T follicular helper cell (primary cell): Measurements from ENCODE around the gene CRLF1.
A peak's percentile ranks its signal among the peaks of the same experiment; 100 is the strongest.

Experiments used
- DNase-seq: peaks from one replicate; pipeline ENCODE4 v3.0.0-alpha.2; 2020; ENCODE audit warnings: low read depth

The CRLF1 gene

DNA sequence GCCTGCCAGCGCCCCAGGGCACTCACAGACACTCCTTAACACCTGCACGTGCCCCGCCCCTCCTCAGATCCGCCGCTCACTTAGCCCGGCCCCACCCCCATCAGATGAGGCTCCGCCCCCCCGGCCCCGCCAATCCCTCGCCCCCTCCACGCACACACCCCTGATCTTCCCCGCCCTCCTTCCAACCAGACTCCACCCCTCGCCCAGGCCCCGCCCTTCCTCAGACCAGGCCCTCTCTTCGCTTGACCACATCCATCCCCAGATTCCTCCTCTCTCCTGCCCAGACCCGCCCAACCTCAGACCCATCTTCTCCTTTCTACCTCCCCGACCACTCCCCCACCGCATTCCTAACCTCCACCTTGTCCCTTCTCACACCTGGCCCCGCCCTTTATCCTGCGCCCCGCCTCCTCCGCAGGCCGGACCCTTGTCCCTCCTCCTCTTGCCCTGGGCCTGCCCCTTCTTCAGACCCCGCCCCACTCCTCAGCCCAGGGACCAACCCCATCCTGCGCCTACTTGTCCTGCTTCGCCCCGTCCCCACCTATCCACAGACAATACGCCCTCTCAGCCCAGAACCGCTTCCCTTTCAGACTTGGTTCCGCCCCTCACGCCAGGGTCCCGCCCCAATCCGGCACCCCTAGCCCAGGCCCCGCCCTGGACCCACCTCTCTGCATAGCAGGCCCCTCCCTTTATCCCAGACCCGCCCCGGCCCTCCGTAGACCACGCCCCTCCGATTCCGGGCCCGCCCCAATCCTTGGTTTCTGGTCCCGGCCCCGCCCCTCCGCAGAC lies 29.8 kb upstream of the CRLF1 start:
- peak; percentile 99 for DNase-seq

DNA sequence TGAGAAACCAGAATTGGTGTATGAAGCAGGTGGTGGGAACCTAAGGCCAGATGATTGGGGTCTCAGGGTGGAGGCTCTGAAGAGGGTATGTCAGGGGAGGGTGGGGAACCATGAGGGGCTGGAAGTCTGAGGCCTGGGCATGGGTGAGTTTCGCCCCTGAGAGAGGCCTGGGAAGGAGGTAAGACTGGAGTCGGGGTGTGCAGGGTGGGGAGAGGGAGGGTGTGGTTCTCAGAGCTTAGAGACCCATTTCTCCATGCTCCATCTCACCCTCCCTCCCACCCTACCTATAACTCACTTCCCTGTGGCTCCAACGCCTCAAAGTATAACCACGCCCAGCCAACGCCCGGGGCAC lies 29.2 kb upstream of the CRLF1 start:
- no peak for DNase-seq

DNA sequence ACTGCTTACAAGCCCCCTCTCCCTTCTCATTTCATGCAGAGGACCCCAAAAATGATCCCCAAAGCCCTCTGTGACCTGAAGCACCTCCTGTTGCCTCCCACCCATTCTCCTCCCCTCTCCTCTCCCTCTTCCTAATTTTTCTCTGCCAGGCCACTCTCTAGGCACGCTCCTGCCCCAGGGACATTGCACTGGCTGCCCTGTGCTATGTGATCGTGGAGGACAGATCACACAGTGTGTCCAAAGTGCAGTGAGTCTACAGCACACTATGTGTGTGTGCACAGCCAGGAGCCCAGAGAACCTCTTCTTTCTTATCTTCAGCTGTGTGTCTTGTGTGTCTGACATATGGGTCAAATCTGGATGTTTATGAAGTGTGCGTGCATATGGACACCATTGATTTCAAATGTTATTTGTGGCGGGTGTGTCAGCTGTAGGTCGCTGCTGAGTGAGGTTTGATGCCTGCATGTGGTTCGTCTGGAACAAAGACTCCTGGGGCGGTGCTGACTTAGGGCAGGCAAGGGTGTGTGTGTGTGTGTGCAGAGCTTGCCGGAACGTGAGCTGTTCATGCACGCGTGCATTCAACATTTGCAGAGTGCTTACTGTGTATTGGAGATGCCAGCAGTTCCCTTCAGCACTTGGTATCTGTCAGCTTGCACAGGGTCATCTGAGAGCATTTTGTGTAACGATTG lies 28.2 kb upstream of the CRLF1 start:
- no peak for DNase-seq

DNA sequence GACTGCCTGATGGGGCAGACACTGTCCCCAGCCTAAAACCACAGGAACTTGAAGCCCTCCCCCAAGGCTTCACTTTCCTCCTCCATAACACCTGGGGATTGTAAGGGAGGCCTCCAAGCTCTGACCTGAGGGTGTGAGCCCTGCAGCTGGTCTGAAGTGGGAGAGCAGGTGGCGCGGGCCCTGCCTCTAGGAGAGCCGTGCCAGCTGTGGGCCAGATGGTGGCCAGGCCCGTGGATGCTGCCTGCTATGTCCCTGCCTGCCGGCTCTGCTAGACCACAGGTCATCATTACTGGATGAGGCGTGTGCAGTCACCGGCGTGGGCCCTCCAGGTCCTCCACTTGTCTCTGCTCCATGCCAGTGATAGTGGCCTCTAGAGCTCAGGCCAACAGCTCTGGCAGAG lies 26.7 kb upstream of the CRLF1 start:
- DNase-seq, result no peak

DNA sequence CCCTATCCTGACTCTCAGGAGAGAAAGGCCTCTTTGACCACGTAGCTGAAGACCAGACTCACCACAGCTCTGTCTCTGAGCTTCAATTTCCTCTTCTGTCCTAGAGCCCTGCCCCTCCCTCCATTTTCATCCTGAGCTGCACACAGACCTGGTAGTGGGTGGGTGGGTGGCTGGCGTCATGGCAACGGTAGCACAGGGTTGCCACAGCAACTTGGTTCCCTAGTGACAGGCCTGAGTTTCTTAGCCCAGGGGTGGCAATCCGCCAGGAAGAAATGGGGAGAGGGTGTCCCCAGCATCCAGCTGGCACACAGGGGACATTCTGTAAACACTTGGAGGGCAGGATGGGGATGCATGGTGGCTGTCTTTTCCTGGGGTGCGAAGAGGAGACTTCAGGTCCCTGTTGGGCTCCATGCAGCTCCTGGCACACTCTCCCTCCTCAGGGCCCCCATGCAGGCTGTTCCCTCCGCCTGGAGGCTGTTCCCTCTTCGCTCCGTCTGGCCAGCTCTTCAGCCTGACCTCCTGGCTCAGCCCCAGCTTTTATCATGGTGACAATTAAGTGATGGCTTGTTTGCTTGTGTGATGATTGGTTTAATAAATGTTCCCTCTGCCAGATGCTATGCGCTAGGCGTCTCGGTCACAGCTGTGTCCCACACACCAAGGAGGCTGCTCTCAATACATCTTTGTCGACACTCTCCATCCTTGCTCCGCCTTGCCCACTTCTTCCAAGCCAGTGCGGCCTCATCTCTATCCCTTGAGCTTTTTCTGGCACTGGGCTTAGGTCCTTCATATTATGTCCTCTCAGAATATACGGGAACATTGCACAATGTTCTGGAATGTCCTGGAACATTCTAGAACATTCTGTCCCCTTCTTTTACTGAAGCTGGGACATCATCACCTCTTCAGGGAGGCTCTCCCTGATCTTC lies 22.8 kb upstream of the CRLF1 start:
- no peak for DNase-seq

DNA sequence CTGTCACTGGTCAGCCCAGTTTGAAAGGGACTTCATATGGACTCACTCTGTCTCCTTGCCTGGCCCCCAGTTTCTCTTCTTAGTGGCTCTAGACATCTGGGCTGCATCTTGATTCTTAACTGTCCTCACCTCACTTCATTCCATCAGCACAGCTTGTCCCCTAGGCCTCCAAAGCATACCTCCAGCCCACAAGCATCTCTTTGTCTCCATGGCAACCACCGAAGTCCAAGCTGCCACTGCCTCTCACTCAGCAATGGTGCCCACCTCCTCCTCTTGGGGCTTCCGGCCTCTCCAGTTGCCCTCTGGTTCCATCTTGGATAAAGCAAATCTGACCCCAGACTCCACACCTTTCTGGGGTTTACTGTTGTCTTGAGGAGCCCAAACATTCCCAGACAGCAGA lies 20.3 kb upstream of the CRLF1 start:
- no peak for DNase-seq

DNA sequence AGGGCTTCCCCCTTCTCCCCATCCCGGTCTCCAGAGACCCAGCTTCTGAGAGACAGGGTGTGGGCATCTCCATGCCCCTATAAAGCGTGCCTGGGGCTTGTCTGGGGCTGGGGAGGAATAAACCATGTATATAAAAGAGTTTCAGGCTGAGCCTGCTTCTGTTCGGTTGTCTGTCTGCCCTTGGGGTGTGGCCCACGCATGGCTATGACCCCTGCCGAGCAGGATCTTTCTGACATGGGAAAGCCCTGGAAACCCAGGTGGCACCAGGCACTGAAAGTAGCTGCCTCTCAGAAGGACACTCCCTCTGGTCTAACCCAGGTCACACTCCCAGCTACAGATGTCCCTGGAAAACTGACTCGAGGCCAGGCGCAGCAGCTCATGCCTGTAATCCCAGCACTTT lies 14.3 kb upstream of the CRLF1 start:
- no peak for DNase-seq

DNA sequence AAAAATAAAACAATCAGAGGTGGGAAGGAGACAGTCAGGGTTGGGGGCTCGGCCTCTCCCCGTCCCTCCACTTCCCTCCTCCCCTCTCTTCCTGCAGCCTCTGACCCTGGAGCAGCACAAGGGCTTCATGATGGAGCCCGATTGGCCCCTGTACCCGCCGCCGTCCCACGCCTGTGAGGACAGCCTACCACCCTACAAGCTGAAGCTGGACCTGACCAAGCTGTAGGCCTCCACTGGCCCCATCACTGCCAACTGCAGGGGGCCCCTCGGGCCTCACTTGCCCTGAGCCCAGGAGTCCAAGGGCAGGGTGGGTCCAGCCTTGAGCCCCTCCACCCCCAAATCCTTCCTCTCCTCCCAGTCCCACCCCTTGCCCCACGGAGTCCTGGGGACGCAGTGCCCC lies 13.7 kb upstream of the CRLF1 start:
- DNase-seq, result no peak

DNA sequence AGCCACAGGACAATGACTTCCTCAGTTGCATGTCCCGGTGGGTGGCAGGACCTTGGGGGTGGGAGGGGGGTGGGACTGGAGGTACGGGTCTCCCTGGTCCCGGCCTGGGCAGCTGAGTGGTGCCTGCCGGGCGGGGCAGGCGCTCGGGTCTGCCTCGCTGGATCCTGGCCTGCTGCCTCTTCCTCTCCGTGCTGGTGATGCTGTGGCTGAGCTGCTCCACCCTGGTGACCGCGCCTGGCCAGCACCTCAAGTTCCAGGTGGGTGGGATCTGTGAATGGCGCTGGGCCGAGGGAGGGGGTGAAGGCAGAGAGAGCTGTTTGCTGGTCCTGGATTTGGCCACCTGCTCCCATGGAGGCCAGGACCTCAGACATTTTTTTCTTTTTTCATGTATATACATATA lies 11.6 kb upstream of the CRLF1 start:
- no peak for DNase-seq

DNA sequence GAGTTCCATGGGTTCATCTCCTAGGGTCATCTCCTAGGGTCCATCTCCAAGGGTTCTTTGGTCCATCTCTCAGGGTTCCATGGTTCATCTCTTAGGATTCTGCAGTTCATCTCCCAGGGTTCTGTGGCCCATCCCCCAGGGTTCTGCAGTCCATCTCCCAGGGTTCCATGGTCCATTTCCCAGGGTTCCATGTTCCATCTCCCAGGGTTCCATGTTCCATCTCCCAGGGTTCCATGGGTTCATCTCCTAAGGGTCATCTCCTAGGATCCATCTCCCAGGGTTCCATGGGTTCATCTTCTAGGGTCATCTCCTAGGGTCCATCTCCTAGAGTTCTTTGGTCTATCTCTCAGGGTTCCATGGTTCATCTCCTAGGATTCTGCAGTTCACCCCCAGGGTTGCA lies 11.0 kb upstream of the CRLF1 start:
- no peak for DNase-seq

DNA sequence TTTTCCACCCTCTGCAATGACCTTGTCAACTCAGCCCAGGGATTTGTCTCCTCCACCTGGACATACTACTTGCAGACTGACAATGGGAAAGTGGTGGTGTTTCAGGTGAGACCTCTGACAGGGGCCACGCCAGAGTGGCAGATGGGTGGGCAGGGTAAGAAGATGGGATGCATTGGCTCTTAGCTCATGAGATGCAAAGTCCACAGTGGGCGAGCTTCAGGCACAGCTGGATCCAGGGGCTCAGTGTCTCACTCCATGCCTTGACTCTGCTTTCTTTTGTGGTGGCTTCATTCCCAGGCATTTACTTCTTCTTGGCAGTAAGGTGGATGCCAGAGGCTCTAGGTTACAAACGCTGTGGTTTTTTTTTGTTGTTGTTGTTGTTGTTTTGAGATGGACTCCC lies 9.4 kb upstream of the CRLF1 start:
- no peak for DNase-seq

DNA sequence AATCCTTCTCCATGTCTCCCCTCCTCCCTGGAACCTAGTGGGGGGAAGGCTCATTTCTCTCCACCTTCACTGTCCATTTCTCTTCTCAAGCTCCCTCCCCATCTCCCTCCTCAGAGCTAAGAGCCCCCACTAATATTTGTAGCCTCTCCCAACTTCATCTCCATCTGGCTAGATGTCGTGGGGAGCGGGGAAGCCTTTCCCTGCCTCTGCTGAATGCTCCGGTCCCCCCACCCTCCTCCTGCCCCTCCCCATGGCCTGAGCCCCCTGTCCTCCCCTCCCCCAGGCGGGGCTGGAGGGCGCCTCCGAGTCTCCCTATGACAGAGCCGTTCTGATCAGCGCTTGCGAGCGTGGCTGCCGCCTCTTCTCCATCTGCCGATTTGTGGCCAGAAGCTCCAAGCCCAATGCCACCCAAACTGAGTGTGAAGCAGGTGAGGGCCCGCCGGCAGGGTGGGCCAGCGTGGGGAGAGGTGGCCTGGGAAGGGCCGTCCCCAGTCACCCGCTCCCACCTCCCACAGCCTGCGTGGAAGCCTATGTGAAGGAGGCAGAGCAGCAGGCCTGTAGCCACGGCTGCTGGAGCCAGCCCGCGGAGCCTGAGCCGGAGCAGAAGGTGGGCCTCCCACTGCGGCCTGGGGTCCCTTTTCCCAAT lies 7.1 kb upstream of the CRLF1 start:
- no peak for DNase-seq

DNA sequence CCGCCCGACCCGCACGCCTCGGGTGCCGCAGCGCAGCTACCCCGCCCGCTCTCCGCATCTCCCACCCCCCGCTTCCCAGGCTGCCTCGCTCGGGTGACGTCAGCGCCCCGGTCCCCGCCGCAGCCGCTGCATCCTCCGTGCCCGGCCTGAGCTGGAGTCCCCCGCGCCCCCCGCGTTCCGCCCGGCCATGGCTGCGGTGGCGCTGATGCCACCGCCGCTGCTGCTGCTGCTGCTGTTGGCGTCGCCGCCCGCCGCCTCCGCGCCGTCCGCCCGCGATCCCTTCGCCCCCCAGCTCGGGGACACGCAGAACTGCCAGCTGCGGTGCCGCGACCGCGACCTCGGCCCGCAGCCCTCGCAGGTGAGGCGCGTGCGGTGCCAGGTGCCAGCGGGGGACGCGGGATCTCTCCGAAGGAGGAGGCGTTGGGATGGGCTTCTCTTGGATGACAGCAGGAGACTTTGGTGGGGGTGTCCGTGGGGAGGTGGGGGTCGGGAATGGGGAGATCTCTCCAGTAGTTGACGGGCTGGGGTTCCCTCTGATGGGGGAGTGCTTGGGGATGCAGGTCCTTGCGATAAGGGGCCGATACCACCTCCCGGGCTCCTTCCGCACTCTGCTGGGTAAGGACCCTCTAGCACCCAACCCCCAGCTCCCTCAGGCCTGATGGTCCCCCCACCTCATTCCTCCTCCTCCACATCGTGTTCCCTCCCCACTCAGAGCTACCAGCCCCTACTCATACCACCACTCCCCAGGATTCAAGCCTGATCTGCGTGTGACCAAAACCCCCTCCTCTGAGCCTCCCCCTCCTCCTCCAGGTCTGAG lies 6.4 kb upstream of the CRLF1 start, which contains the start of gene TMEM59L:
TSS of gene TMEM59L (plus strand) at position 99 of the 817 bp plus-strand sequence. CDS start at position 188, 89 bp downstream.
- DNase-seq, result peak; percentile 43

DNA sequence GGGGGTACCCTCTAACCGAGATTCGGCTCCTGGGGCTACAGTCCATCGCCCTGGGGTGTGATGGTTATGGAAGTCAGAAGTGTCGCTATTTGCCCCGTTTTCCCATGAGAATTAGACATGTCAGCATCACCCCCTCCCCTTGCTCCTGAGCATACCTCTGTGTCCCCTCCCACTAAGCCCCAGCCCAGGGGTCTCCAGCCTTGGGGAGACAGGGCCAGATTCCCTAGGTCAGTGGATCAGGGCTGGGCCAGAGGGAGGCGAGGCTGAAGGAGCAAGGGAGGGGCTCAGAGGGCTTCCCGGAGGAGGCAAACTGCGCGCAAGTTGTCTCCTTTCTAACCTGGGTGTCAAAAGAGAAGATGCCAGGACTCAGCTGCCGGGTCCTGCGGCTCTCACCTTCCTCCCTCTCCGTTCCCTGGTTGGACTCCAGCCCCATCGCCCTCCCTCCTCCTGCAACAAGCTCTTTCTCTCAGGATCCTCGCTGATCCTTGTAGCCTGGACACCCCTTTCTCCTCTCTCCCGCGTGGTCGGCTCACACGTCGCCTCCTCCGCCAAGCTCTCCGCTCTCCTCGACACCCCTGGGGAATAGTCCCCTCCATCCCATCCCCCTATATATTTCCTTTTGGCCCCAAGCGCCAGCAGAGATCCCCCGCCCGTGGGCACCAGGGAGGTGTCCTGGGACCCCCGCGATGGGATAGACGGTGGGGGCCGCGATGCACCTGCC lies 5.6 kb upstream of the CRLF1 start:
- DNase-seq, result no peak

DNA sequence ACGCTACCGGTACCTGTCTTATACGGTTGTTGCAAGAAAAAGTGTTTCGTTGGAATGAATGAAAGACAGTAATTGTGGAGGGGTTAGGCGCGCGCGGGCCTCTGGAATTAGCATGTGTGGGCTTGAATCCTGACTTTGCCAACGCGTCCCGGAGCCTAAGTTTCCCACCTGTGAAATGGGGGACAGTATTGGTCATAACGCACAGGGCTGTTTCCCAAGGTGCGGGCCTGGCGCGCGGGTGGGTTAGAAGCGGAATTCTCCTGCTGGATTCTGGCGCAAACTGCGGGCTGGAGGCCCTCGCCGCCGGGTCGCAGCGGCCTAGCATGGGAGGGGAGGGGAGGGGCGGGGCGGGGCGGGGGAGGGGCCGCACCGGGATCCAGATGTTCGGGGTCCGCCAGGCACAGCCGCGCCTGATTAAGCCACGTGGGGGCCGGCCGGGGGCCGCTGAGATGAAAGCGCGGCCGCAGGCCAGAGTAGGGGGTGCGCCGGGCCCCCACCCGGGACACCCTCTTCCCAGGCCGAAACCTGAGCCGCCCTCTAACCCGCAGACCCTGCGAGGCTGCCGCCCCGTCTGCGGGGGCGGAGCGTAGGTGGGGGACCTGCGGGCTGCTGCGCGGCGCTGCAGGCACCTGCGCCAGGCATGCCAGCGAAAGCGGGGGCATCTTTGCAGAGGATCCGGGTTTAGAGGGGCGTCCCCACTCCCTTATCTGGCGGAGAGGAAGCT lies 4.9 kb upstream of the CRLF1 start:
- DNase-seq, result no peak

DNA sequence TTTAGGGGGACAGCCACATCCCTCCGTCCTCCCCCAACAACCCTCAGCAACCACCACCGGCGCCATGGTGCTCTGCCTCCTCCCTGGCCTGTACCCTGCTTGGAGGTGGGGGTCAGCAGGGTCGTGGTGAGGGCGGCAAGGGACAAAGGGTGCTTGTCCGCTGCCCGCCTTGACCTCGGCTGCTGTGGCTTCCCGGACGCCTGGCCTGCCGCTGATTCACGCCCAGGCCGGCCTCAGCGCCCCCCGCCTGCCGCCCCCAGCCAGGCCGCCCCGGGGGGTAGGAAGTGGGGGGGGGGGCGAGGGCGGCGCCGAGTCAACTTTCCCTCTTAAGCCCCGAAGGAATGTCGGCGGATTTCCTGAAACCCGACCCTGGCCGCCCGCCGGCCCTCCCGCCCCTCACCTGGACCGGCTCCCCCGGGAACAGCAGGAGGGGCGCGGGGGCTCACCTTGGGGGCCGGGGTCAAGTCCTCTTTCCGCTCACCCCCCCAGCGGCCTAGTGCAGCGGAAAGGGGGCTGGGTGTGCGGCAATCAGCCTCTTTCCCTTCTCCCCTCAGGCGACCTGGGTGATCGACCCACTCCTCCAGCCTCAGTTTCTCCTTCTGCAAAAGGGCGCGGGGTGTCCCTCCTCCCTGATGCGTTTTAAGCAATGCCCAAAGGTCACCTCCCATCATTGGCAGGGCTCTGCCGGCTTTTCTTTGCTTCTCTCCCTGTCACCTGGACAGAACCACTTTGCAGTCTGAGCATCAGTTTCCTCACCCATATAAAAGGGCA lies 4.1 kb upstream of the CRLF1 start:
- DNase-seq, result no peak

DNA sequence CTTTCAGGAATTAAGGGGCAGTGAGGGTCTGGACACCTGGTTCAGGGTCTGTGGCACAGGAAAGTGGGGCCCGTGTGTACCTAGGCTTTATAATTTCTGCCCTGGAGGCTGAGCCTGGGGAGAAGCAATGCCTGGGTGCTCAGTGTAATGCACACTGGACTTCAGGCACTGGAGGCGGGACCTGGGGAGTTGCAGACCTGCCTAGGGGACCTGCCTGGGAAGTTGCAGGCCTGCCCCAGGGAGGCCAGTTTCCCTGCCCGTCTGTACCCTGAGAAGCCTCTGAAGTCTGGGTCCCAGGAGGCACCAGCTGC lies 3.6 kb upstream of the CRLF1 start:
- no peak for DNase-seq

DNA sequence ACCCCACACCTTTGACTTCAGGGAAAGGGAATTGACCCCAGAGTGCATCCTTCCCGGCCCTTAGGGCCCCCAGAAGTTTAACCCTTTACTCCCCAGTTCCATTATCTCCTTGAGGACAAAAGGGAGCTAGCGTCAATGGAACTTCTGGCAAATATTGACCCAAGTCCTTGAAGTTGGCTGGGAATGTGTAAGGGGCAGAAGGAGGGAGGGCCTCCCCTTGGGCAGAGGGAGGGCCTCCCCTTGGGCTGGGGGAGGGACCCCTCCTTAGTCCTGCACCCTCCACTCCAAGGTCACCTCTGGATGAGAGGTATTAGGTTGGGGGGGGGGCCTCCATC lies 3.1 kb upstream of the CRLF1 start:
- no peak for DNase-seq
